K562 (cell line): ENCODE measurements around the gene CRYZL1. TPM values are rescaled to one million over a fixed set of nuclear protein-coding genes. Genes with fewer than 3 reads are reported as not detected.
A peak's percentile ranks its signal among the peaks of the same experiment; 100 is the strongest.

Experiments used
- BHLHE40 ChIP-seq: IDR thresholded peaks from 2 replicates; pipeline ENCODE4 v1.6.1; 2011; ENCODE audit warnings: low read length, improper control_type of control experiment
- CEBPB ChIP-seq: fragments of 450-650 bp; IDR thresholded peaks from 2 replicates; pipeline ENCODE4 v1.6.1; 2016; ENCODE audit warnings: missing genetic modification characterization, missing compliant biosample characterization
- CHD1 ChIP-seq: fragments of 200-600 bp; sonication (generic); IDR thresholded peaks from one replicate; pipeline ENCODE4 v1.6.1; 2012; ENCODE audit warnings: mild to moderate bottlenecking, moderate library complexity, low read length, inconsistent platforms
- CREM ChIP-seq: IDR thresholded peaks from 2 replicates; pipeline ENCODE4 v1.6.1; 2014; ENCODE audit warnings: antibody characterized with exemption, low read depth
- ELF1 ChIP-seq: fragments of 200-800 bp; sonication (Bioruptor generic); IDR thresholded peaks from 2 replicates; pipeline ENCODE4 v1.6.1; 2016; ENCODE audit warnings: missing genetic modification characterization, missing compliant biosample characterization
- ESRRA ChIP-seq: fragments of 450-650 bp; IDR thresholded peaks from 2 replicates; pipeline ENCODE4 v1.6.1; 2014; ENCODE audit warnings: low read depth, mild to moderate bottlenecking, moderate library complexity, borderline replicate concordance
- ETV5 ChIP-seq: sonication (generic); formaldehyde crosslinking; IDR thresholded peaks from 2 replicates; pipeline ENCODE4 v1.4.0; 2020; ENCODE audit warnings: low read depth, mild to moderate bottlenecking, missing genetic modification reagents
- HDAC1 ChIP-seq, 2 experiments: fragments of 450-650 bp; IDR thresholded peaks; 2 replicates each; pipeline ENCODE4 v1.6.1; 2016 to 2017; ENCODE audit warnings: inconsistent platforms in 1 of 2, mild to moderate bottlenecking in 1 of 2, moderate library complexity in 1 of 2
- HMG20A ChIP-seq: fragments of 450-650 bp; formaldehyde crosslinking; conservative IDR thresholded peaks from 2 replicates; pipeline ENCODE4 v1.4.0; 2020; ENCODE audit warnings: mild to moderate bottlenecking, mixed read lengths
- RBM14 ChIP-seq: fragments of 200-400 bp; formaldehyde crosslinking; IDR thresholded peaks from 2 replicates; pipeline ENCODE4 v1.6.1; 2018; ENCODE audit warnings: low read depth, mild to moderate bottlenecking, low read length, moderate library complexity, borderline replicate concordance; ENCODE audit not compliant: insufficient read depth
- SRSF1 ChIP-seq: fragments of 200-400 bp; formaldehyde crosslinking; IDR thresholded peaks from 2 replicates; pipeline ENCODE4 v1.6.1; 2017; ENCODE audit warnings: mild to moderate bottlenecking, low read depth, low read length, moderate library complexity
- TEAD4 ChIP-seq, 2 experiments: sonication (generic) in 1 of 2; formaldehyde crosslinking in 1 of 2; IDR thresholded peaks; 2 replicates each; pipeline versions ENCODE4 v1.6.1 to v1.8.0; 2012 to 2022; ENCODE audit warnings: borderline replicate concordance in 1 of 2, inconsistent platforms in 1 of 2, low read length in 1 of 2, mild to moderate bottlenecking in 1 of 2, missing genetic modification reagents in 1 of 2
- U2AF1 ChIP-seq: fragments of 200-400 bp; formaldehyde crosslinking; optimal IDR thresholded peaks from 2 replicates; pipeline ENCODE3; 2017; ENCODE audit warnings: mild to moderate bottlenecking, low read depth, low read length, moderate library complexity
- XRCC5 ChIP-seq: fragments of 200-400 bp; formaldehyde crosslinking; IDR thresholded peaks from 2 replicates; pipeline ENCODE4 v1.6.1; 2017; ENCODE audit warnings: low read depth, mild to moderate bottlenecking, low read length
- ZBTB12 ChIP-seq: fragments of 250-450 bp; sonication (Bioruptor Pico); IDR thresholded peaks from 2 replicates; pipeline ENCODE4 v1.4.0; 2020
- ZNF324 ChIP-seq: fragments of 250-450 bp; sonication (Bioruptor Pico); IDR thresholded peaks from 2 replicates; pipeline ENCODE4 v1.4.0; 2020; ENCODE audit warnings: mild to moderate bottlenecking
- polyA plus RNA-seq, 8 experiments: library from polyadenylated mRNA; depleted of rRNA in 4 of 8; stranded (reverse) in 5 of 8; unstranded in 3 of 8; fragments of >200 nt; fragmentation: Nextera tagmentation in 2 of 8; fragmentation: Illumina TruSeq in 1 of 8; extraction: Ambion mirVana in 2 of 8; extraction: Trizol in 1 of 8; gene quantifications; 2 replicates each; pipeline versions ENCODE4 v1.2.1 to v1.2.3, GENCODE V29; 2011 to 2014; ENCODE audit warnings: inconsistent platforms in 1 of 8, missing spikeins in 1 of 8
- total RNA-seq, 7 experiments: library from RNA; depleted of rRNA in 6 of 7; stranded (reverse); fragments of >200 nt in 6 of 7; fragmentation: Illumina TruSeq in 2 of 7; extraction: Trizol in 2 of 7; gene quantifications; 2 replicates each; pipeline versions ENCODE4 v1.2.1 to v1.2.3, GENCODE V29; 2011 to 2021; ENCODE audit warnings: low replicate concordance in 1 of 7
- TF ChIP-seq, protein P1 (sequence below): sonication (generic); formaldehyde crosslinking; IDR thresholded peaks from 2 replicates; pipeline ENCODE4 v1.9.0; 2022; ENCODE audit warnings: mild to moderate bottlenecking, missing genetic modification reagents
- TF ChIP-seq, protein P2 (sequence below), 2 experiments: fragments of 250-450 bp in 1 of 2; fragments of 450-650 bp in 1 of 2; sonication (Bioruptor Pico) in 1 of 2; IDR thresholded peaks; 2 replicates each; pipeline versions ENCODE4 v1.6.1 to v1.8.0; 2016 to 2021; ENCODE audit warnings: mild to moderate bottlenecking in 2 of 2, moderate library complexity in 2 of 2, missing compliant biosample characterization in 1 of 2, missing genetic modification characterization in 1 of 2
- TF ChIP-seq, protein P3 (sequence below): sonication (generic); formaldehyde crosslinking; IDR thresholded peaks from 2 replicates; pipeline ENCODE4 v1.8.0; 2022; ENCODE audit warnings: mild to moderate bottlenecking, missing genetic modification reagents
- TF ChIP-seq, protein P4 (sequence below), 2 experiments: fragments of 450-650 bp; conservative IDR thresholded peaks; 2 replicates each; pipeline ENCODE4 v1.6.1; 2017; ENCODE audit warnings: mild to moderate bottlenecking in 2 of 2, moderate library complexity in 2 of 2
- TF ChIP-seq, protein P5 (sequence below): fragments of 450-650 bp; formaldehyde crosslinking; IDR thresholded peaks from 2 replicates; pipeline ENCODE4 v1.4.0; 2020; ENCODE audit warnings: mild to moderate bottlenecking, moderate library complexity

CRYZL1 gene
- total and polyA plus RNA-seq, 9 of the 15 experiments (the other 6 are each of a cell fraction or from before 2014, with no cell fraction given): 19.9 to 98.2 (median 39.2) TPM

DNA sequence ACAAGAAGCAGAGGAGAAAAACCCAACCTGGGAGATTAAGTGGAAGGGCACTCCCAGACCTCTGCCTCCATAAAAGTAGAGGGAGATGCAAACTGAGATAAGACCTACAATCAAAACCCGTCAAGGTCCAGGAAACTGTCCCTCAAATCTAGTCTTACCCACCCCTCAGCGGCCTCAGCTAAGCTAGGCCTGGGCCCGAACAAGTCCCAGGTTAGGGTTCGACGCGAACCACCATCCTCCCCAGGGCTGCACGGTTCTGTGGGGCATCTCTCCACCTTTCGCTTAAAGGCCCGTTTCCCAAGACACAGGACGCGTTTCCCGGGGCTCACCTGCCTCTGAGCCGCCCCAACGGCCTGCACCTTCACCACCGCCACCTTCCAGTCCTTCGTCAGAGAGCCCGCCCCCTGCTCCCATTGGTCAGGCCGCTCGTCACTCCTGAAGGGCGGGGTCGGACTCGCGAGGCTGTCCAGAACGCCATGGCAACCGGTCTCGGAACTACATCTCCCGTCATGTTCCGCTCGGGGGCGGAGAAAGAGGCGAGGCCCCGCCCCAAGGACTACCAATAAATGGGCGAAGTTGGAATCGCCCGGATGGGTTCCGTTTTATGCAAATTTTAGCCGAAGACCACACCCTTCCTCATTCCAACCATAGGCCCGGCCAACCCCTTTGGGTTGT is at the start of gene CRYZL1 (continued):
- TF ChIP-seq, protein P1, sequence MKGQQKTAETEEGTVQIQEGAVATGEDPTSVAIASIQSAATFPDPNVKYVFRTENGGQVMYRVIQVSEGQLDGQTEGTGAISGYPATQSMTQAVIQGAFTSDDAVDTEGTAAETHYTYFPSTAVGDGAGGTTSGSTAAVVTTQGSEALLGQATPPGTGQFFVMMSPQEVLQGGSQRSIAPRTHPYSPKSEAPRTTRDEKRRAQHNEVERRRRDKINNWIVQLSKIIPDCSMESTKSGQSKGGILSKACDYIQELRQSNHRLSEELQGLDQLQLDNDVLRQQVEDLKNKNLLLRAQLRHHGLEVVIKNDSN: peak; percentile 46
- TF ChIP-seq, protein P2, sequence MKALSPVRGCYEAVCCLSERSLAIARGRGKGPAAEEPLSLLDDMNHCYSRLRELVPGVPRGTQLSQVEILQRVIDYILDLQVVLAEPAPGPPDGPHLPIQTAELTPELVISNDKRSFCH (CRISPR knock-in tag; IDR thresholded peaks at IDR 0.05): no peak
- TF ChIP-seq, protein P2 (tag; IDR thresholded peaks at IDR 0.05): peak; percentile 74
- TF ChIP-seq XRCC5 (no peak), SRSF1 (no peak), HDAC1 (IDR thresholded peaks at IDR 0.05) (peak in 1 of 2 experiments; percentile 68; a peak in 1 of 4 replicates), ELF1 (peak; percentile 84), ZBTB12 (CRISPR knock-in tag) (peak; percentile 72), ESRRA (peak; percentile 25; the same call in 1 of the 2 replicates), ETV5 (CRISPR knock-in tag) (no peak), CHD1 (no peak), BHLHE40 (no peak; the same call in 1 of the 2 replicates), CREM (peak; percentile 93), ZNF324 (CRISPR knock-in tag) (no peak), CEBPB (tag) (no peak), TEAD4 (IDR thresholded peaks at IDR 0.05; ENCODE audit: low read length) (no peak), TEAD4 (CRISPR knock-in tag; IDR thresholded peaks at IDR 0.05; ENCODE audit: borderline replicate concordance) (no peak; the same call in 1 of the 2 replicates), U2AF1 (no peak), RBM14 (no peak), HMG20A (CRISPR knock-in tag) (no peak)
- TF ChIP-seq, protein P3, sequence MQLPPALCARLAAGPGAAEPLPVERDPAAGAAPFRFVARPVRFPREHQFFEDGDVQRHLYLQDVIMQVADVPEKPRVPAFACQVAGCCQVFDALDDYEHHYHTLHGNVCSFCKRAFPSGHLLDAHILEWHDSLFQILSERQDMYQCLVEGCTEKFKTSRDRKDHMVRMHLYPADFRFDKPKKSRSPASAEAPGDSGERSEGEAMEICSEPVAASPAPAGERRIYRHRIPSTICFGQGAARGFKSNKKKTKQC (CRISPR knock-in tag): peak; percentile 87; the same call in 1 of the 2 replicates
- TF ChIP-seq, protein P4, sequence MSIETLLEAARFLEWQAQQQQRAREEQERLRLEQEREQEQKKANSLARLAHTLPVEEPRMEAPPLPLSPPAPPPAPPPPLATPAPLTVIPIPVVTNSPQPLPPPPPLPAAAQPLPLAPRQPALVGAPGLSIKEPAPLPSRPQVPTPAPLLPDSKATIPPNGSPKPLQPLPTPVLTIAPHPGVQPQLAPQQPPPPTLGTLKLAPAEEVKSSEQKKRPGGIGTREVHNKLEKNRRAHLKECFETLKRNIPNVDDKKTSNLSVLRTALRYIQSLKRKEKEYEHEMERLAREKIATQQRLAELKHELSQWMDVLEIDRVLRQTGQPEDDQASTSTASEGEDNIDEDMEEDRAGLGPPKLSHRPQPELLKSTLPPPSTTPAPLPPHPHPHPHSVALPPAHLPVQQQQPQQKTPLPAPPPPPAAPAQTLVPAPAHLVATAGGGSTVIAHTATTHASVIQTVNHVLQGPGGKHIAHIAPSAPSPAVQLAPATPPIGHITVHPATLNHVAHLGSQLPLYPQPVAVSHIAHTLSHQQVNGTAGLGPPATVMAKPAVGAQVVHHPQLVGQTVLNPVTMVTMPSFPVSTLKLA (conservative IDR thresholded peaks at IDR 0.05): peak in 1 of 2 experiments; percentile 7; a peak in 1 of 4 replicates
- TF ChIP-seq, protein P5, sequence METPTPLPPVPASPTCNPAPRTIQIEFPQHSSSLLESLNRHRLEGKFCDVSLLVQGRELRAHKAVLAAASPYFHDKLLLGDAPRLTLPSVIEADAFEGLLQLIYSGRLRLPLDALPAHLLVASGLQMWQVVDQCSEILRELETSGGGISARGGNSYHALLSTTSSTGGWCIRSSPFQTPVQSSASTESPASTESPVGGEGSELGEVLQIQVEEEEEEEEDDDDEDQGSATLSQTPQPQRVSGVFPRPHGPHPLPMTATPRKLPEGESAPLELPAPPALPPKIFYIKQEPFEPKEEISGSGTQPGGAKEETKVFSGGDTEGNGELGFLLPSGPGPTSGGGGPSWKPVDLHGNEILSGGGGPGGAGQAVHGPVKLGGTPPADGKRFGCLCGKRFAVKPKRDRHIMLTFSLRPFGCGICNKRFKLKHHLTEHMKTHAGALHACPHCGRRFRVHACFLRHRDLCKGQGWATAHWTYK (CRISPR knock-in tag): 0 out of 2 replicates have a peak, but pooled peaks have one; percentile 25
